Measurements from ENCODE around the gene BFSP2. TPM values are rescaled to one million over a fixed set of nuclear protein-coding genes. Genes with fewer than 3 reads are reported as not detected.

The BFSP2 gene
- total and polyA plus RNA-seq, 2 donors (not counting 3 experiments of a cell fraction or from before 2014, with no cell fraction given): not detected

DNA sequence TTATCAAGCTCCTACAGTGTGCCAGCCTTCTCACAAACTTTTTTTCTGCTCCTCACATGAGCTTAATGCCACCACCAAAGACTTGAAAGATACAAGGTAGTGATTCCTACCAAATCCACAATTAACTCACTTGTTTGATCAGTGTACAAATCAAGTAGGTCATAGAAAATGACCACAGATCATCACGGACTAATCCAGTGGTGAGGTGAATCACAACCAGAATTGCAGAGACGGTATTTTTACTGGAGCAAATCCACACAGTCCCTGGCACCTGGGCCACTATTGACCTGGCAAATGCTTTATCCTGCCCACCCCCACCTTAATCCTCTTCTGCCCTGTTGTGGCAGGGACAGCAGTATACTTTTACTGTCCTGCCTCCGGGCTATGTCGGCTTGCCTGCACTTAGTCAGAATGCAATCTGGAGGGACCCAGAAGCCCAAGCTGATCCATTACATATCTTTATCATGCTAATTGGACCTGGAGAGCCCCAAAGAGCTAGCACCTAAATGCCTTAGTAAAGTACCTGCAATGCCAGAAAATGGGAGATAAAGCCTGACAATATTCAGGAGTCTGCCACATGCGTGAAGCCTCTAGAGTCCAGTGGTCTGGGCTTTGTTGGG lies 89.7 kb downstream of the BFSP2 start:
- BruUV-seq (replicated peaks): no TSS peak
- Histone ChIP-seq H3K4me3 (replicated peaks in 1 of 3; ENCODE audit: insufficient read depth in 1 of 3, low read depth in 1 of 3, low read length in 3 of 3) (no peak overlapping the region), H4K20me1 (replicated peaks; ENCODE audit: control insufficient read depth, extremely low read depth, insufficient read depth, low read length) (no peaks in the 10 kb centered on the region), H3K9me1 (replicated peaks; ENCODE audit: control insufficient read depth, extremely low read depth, insufficient read depth, low read length) (no peaks in the 10 kb centered on the region), H3K27me3 (ENCODE audit: control insufficient read depth in 2 of 2, insufficient read depth in 2 of 2, low read length in 2 of 2) (no peaks in the 10 kb centered on the region), H3K9me3 (replicated peaks; ENCODE audit: control insufficient read depth, insufficient read depth, low read length) (no peaks in the 10 kb centered on the region), H3K36me3 (ENCODE audit: control insufficient read depth in 2 of 2, extremely low read depth in 1 of 2, insufficient read depth in 2 of 2, low read length in 2 of 2) (no peaks in the 10 kb centered on the region), H3K4me2 (ENCODE audit: insufficient read depth, low read length) (no peak overlapping the region), H2AFZ (ENCODE audit: low read depth, low read length) (no peak overlapping the region), H3K79me2 (ENCODE audit: control insufficient read depth, insufficient read depth, low read length) (no peaks in the 10 kb centered on the region), H3K4me1 (ENCODE audit: control insufficient read depth, extremely low read depth, insufficient read depth, low read length) (no peaks in the 10 kb centered on the region), H3K9ac (replicated peaks; ENCODE audit: extremely low read depth, insufficient read depth, low read length) (no peak overlapping the region), H3K27ac (ENCODE audit: insufficient read depth, low read depth, low read length) (no peak overlapping the region)
- FAIRE-seq (no peak), DNase-seq (ENCODE audit: low read depth, low spot score) (no peak)
- CTCF ChIA-PET: interaction anchor here (0.7 to 6.5 kb wide), 19 partner anchors 9 to 758 kb away, joined by 3 to 224 read pairs (median 5); partner anchors contain the start of gene CDV3
- dilution Hi-C loops (cut with MboI; ENCODE audit: extremely low pct_ligation_motif_present, low sequenced_read_pairs): no loop called here
- TF ChIP-seq FOS (IDR thresholded peaks at IDR 0.05; ENCODE audit: borderline replicate concordance, insufficient read depth, low read length) (no peak), EZH2 (IDR thresholded peaks at IDR 0.05; ENCODE audit: borderline replicate concordance, low read depth, low read length, severe bottlenecking) (no peak), MYC (IDR thresholded peaks at IDR 0.05; ENCODE audit: low read depth, low read length) (no peak), POLR2AphosphoS5 (IDR thresholded peaks at IDR 0.05; ENCODE audit: insufficient read depth, low read depth, low read length) (no peak), CTCF (IDR thresholded peaks at IDR 0.05; ENCODE audit: extremely low read depth in 1 of 2, insufficient read depth in 1 of 2, low read depth in 1 of 2, low read length in 2 of 2) (no peak), POLR2A (IDR thresholded peaks at IDR 0.05; ENCODE audit: low read depth, low read length) (no peak), GATA2 (IDR thresholded peaks at IDR 0.05; ENCODE audit: insufficient read depth, insufficient read length, low read depth, low read length) (no peak), JUN (IDR thresholded peaks at IDR 0.05; ENCODE audit: borderline replicate concordance, insufficient read depth, insufficient read length, low read depth) (no peak)
- TF ChIP-seq, protein P1, sequence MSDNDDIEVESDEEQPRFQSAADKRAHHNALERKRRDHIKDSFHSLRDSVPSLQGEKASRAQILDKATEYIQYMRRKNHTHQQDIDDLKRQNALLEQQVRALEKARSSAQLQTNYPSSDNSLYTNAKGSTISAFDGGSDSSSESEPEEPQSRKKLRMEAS (IDR thresholded peaks at IDR 0.05; ENCODE audit: insufficient read depth, insufficient read length): no peak
- POLR2A ChIA-PET: interaction anchor here (0.8 kb wide), 1 partner anchor 83 kb away, joined by 3 read pairs; no protein-coding TSS in a partner anchor
- intact Hi-C loops (cut with micrococcal nuclease): loop anchor here (2.0 to 5.0 kb wide), 3 partner anchors 173 to 437 kb away; partner anchors contain the start of genes SRPRB and TOPBP1
